ENCODE data around the gene TSPAN18. TPM values are rescaled to one million over a fixed set of nuclear protein-coding genes. Genes with fewer than 3 reads are reported as not detected.

The TSPAN18 gene
- total RNA-seq, 1 donor from 2014 or later = 52.8 TPM

DNA sequence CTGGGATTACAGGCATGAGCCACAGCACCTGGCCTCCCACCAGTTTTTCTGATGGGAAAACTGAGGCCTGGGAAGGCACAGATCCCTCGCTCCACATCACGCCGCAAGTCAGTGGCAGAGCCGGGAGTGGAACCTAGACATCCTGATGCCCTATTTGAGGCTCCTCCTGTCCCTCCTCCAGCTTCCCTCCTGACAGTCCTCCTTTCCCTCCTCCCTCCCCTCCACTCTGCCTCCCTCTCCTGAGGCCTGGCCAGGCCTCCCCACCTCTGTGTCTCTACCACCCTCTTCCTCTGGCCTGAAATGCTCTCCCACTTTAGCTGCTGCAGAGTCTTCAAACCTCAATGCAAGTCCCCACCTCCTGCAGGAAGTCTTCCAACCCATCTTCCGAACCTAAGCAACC is 237.2 kb downstream of the TSPAN18 start:
- peaks cover 20% of the 10 kb centered on the region for H3K4me1 Mint-ChIP-seq (ENCODE audit: unreplicated experiment)
- DNase-seq (ENCODE audit: extremely low spot score, unreplicated experiment) = no peak
- TF ChIP-seq, protein P1, sequence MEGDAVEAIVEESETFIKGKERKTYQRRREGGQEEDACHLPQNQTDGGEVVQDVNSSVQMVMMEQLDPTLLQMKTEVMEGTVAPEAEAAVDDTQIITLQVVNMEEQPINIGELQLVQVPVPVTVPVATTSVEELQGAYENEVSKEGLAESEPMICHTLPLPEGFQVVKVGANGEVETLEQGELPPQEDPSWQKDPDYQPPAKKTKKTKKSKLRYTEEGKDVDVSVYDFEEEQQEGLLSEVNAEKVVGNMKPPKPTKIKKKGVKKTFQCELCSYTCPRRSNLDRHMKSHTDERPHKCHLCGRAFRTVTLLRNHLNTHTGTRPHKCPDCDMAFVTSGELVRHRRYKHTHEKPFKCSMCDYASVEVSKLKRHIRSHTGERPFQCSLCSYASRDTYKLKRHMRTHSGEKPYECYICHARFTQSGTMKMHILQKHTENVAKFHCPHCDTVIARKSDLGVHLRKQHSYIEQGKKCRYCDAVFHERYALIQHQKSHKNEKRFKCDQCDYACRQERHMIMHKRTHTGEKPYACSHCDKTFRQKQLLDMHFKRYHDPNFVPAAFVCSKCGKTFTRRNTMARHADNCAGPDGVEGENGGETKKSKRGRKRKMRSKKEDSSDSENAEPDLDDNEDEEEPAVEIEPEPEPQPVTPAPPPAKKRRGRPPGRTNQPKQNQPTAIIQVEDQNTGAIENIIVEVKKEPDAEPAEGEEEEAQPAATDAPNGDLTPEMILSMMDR (conservative IDR thresholded peaks at IDR 0.05) = no peak
- peaks cover under 1% of the 10 kb centered on the region for H3K27me3 Mint-ChIP-seq
- no peak overlapping the region for H3K4me3 Mint-ChIP-seq
- H3K27ac Mint-ChIP-seq = peak overlapping the region; percentile 25
- no peaks in the 10 kb centered on the region for H3K36me3 Mint-ChIP-seq
- H3K9me3 Mint-ChIP-seq = no peaks in the 10 kb centered on the region

DNA sequence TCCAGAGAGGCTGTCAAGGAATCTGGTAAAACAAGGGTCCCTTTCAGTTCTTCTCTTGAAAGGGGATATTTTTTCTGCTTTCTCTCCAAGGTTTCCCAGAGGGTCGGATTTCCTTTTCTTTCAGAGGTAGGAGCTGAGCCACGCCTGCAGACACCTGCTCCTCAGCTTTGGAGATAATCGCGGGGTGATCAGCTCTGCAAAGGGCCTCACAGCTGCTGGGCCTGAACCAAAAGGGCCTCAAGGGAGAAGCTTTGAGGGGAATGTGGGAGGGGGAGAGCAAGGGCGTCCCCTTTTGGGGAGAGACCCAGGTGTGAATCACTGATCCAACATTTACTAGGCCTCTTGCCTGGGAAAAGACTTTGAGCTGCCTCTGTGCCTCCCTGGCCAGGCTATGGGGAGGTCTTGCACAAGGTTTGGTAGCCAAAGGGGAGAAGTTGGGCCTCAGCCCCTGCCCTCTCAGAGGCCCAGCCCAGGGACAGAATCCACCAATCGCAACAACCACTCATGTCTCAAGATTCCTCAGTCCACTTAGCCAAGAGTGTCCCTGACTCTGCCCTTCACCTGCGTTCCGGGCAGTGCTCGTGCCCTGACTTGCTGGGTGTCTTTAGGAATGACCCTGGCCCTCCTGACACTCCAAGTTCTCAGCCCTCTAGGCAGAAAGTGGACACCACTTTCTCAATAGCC is 237.9 kb downstream of the TSPAN18 start:
- Mint-ChIP-seq H3K36me3 (no peaks in the 10 kb centered on the region), H3K9me3 (no peaks in the 10 kb centered on the region), H3K4me3 (no peak overlapping the region), H3K4me1 (ENCODE audit: unreplicated experiment) (peaks cover 23% of the 10 kb centered on the region), H3K27me3 (no peaks in the 10 kb centered on the region), H3K27ac (no peak overlapping the region)
- TF ChIP-seq, protein P1 (conservative IDR thresholded peaks at IDR 0.05) = no peak
- DNase-seq (ENCODE audit: extremely low spot score, unreplicated experiment) = no peak

DNA sequence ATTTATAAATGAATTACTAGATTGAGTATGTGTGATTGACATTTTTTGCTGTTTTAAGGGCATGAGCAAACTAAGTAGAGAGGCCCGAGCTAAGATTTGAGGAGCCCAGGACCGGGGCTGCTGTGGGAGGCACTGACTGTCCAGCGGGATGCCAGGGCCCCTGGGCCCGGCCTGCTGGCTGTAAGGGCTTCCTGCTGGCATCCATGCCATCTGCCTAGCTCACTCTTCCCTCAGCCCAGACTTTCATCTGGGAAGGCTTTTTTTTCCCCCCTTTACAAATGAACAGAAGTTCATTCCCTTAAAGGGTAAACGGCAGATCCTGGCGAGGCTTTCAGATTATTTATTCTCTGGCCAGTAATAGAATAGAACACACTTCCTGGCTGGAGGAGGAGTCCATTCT is 239.9 kb downstream of the TSPAN18 start:
- no peak for DNase-seq (ENCODE audit: extremely low spot score, unreplicated experiment)
- no peak overlapping the region for H3K4me3 Mint-ChIP-seq
- H3K27ac Mint-ChIP-seq = no peak overlapping the region
- TF ChIP-seq, protein P1 (conservative IDR thresholded peaks at IDR 0.05) = no peak
- no peaks in the 10 kb centered on the region for H3K9me3 Mint-ChIP-seq
- H3K36me3 Mint-ChIP-seq = no peaks in the 10 kb centered on the region
- peaks cover 23% of the 10 kb centered on the region for H3K4me1 Mint-ChIP-seq (ENCODE audit: unreplicated experiment)
- no peaks in the 10 kb centered on the region for H3K27me3 Mint-ChIP-seq

DNA sequence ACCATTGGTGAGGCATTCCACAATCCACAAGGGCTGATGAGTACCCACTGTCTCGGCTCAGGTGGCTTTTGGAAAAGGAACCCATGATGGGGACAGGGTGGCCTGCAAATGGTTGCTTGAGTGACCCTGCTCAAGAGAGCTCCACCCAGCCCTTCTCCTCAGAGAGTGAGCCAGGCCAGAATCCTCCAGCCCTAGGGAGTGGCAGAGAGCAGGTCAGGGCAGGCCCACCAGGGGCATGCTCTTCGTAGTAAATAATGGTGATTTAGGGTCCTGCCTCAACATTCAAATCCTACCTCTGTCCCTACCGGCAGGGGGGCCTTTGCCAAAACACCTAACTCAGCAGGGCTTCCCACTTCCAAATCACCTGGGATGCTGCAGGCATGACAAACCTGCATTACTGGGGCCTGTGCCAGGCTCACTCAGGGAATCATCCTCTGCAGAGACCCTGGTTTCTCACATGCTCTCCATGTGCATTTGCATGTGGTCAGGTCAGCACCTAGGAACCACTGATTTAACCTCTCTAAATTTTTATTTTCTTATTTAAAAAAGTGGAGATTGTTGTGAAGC is 241.3 kb downstream of the TSPAN18 start:
- Mint-ChIP-seq H3K36me3 (no peaks in the 10 kb centered on the region), H3K9me3 (no peaks in the 10 kb centered on the region), H3K27ac (no peak overlapping the region), H3K27me3 (peaks cover 3% of the 10 kb centered on the region), H3K4me3 (no peak overlapping the region), H3K4me1 (ENCODE audit: unreplicated experiment) (peaks cover 21% of the 10 kb centered on the region)
- TF ChIP-seq, protein P1 (conservative IDR thresholded peaks at IDR 0.05) = no peak
- no peak for DNase-seq (ENCODE audit: extremely low spot score, unreplicated experiment)

DNA sequence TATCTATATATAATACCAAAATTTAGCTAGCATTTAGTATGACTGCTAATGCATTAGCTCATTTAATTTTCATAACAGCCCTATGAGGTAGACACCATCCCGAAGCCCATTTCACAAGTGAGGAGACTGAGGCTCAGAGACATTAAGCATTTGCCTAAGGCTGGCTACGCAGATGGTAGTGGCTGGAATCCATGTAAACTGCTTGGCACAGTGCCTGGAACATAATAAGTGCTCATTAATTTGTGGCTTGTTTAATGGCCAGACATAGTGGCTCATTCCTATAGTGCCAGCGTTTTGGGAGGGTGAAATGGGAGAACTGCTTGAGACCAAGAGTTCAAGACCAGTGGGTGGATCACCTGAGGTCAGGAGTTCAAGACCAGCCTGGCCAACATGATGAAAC is 241.7 kb downstream of the TSPAN18 start:
- H3K27ac Mint-ChIP-seq = no peak overlapping the region
- H3K4me3 Mint-ChIP-seq = no peak overlapping the region
- TF ChIP-seq, protein P1 (conservative IDR thresholded peaks at IDR 0.05) = no peak
- DNase-seq (ENCODE audit: extremely low spot score, unreplicated experiment) = no peak
- no peaks in the 10 kb centered on the region for H3K36me3 Mint-ChIP-seq
- peaks cover 21% of the 10 kb centered on the region for H3K4me1 Mint-ChIP-seq (ENCODE audit: unreplicated experiment)
- H3K9me3 Mint-ChIP-seq = no peaks in the 10 kb centered on the region
- peaks cover 3% of the 10 kb centered on the region for H3K27me3 Mint-ChIP-seq

All from type B pancreatic cell (in vitro differentiated cells).